GM12874 (cell line): Measurements from ENCODE around the gene SNCA.

Source experiments
- TF ChIP-seq, protein P1 (sequence below): IDR thresholded peaks from 2 replicates; pipeline ENCODE4 v1.5.1; 2011; ENCODE audit warnings: low read depth, mild to moderate bottlenecking, control low read depth, low read length, moderate library complexity; ENCODE audit not compliant: insufficient read depth

The SNCA gene

DNA sequence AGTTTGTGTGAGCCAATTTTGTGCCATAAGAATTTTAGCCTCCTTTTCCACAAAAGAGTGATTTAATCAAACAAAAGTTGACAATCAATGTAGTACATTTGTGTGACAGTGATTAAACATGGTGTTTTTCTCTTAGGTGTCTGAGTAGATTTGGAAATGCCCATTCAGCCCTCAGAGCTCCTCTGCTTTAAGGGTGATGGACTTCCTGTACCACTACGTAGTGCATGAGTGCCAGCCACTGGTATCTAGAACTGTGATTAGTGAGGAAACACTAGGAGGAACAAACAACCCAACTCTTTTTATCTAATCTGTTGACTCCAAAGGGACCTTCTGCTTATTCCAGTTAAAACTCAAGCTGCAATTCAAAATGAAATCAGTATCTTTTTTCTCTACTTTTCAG is 151.7 kb downstream of the SNCA start:
- TF ChIP-seq, protein P1, sequence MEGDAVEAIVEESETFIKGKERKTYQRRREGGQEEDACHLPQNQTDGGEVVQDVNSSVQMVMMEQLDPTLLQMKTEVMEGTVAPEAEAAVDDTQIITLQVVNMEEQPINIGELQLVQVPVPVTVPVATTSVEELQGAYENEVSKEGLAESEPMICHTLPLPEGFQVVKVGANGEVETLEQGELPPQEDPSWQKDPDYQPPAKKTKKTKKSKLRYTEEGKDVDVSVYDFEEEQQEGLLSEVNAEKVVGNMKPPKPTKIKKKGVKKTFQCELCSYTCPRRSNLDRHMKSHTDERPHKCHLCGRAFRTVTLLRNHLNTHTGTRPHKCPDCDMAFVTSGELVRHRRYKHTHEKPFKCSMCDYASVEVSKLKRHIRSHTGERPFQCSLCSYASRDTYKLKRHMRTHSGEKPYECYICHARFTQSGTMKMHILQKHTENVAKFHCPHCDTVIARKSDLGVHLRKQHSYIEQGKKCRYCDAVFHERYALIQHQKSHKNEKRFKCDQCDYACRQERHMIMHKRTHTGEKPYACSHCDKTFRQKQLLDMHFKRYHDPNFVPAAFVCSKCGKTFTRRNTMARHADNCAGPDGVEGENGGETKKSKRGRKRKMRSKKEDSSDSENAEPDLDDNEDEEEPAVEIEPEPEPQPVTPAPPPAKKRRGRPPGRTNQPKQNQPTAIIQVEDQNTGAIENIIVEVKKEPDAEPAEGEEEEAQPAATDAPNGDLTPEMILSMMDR, result no peak

DNA sequence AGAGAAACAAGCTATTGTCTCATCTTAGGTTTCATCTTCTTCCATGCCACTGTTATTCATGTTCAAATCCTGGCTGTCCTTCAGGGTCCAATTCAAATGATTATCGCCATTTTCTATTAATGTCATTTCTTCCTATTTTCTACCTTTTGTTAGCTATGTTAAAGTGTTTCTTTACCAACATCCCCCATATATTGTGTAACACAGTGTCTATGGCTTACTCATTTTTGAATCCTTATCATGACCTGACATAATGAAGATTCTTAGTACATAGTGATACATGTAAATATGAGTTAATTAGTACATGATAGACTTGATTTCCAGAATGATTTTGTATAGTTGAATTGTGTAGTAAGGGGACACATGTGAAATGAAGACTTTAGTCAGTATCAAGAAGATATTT is 152.4 kb downstream of the SNCA start:
- TF ChIP-seq, protein P1, result no peak

DNA sequence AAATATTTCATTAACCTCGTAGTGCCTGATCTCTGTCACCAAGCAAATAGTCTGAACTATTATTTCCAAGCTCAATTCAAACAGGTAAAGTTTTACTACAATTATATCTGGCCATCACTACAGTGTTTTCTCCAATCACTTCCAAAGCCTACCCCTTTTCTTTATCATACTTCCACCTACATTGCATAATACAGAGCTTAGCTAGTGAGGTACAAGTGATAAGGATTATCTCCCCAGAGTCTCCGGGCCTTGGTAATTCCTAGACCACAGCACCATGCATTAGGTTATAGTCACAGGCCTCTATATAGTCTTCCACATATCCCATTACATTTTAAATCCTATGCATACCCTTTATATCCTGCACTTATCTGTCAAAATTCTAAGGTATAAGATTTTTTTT is 154.2 kb downstream of the SNCA start:
- TF ChIP-seq, protein P1, result no peak

DNA sequence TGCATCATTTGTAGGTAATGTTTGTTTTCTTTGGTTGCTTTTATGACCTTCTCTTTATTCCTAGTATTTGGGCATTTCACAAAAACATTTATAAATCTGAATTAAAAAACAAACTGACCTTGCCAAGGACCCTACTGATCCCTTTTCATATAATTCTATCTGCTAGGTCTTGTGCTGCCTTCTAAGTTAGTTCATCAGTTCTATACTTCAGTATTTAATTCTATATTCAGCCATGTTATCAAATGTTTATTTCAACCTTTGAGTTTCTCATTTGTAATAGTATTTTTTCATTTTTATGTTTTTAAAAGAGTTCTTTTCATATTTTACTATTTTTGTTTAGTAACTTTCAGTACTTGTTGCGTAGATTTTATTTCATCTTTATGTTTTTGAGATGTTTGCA is 155.3 kb downstream of the SNCA start:
- TF ChIP-seq, protein P1, result no peak

DNA sequence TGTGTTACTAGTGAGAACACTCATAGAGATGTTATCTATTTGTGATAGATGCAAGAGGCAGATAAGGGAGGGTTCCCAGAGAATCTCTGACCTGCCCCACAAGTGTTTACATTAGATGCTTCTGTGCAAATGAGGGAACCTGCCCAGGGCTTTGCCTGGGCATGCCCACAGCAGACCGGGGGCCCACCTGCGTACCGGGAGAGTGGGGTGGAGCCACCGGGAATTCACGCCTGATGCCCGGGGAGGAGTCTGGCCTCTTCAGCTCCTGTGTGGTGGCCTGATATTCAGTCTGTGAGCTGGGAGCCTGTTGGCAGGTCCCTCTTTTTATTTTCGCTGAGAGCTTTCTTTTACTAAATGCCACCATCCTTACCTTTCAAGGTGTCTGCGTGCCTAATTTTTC is 155.7 kb downstream of the SNCA start:
- TF ChIP-seq, protein P1, result no peak

DNA sequence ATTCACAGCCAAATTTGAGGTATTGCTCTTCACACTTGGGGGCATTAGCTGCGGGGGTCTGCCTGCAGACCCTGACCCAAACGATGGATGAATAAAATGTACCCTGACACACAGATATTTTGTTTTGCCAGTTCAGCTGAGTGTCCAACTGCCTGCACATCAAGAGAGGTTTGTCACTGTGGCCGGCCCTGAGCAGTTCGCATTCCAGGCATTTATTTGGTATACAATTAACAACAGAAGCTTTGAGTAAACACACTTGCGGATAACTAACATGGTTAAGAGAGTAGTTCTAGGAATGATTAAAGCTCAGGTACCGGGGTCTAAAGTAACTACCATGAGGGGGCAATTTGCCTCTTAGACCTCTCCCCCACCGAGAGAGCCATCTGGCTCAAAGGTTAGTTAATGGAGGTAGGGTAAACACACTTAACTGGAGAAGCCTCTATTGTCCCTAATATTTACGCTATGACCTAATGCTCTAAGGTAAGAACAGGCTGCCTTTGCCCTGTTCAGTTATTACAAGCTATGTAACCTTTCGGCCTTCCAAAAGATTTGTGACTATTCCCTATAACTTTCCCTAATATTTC is 162.0 kb downstream of the SNCA start:
- TF ChIP-seq, protein P1, result no peak
